ENCODE measurements around the gene ZNF282. TPM values are rescaled to one million over a fixed set of nuclear protein-coding genes. Genes with fewer than 3 reads are reported as not detected.

The ZNF282 gene
- total and polyA plus RNA-seq, 9 of the 15 experiments (the other 6 are each of a cell fraction or from before 2014, with no cell fraction given): 0.76 to 58.6 (median 17.4) TPM

GRCh38 chr7:149239345-149240143 lies 44.2 kb downstream of the ZNF282 start, which contains the start of gene ZNF212 (continued):
- TF ChIP-seq E2F3 (CRISPR knock-in tag; IDR thresholded peaks at IDR 0.05) (peak; percentile 82; the same call in 1 of the 2 replicates), TAF15 (IDR thresholded peaks at IDR 0.05; ENCODE audit: low read depth, low read length) (no peak), CHCHD3 (CRISPR knock-in tag; IDR thresholded peaks at IDR 0.05) (no peak), FOXM1 (IDR thresholded peaks at IDR 0.05; ENCODE audit: low read depth) (peak; percentile 45; the same call in 1 of the 2 replicates), FOXM1 (CRISPR knock-in tag; IDR thresholded peaks at IDR 0.05; ENCODE audit: low read depth) (peak; percentile 90), ADNP (tag; IDR thresholded peaks at IDR 0.05) (no peak), CHD1 (IDR thresholded peaks at IDR 0.05; ENCODE audit: low read length) (peak; percentile 74), ERF (CRISPR knock-in tag; IDR thresholded peaks at IDR 0.05) (peak; percentile 76; the same call in 1 of the 2 replicates), KAT7 (CRISPR knock-in tag; IDR thresholded peaks at IDR 0.05; ENCODE audit: borderline replicate concordance) (peak; percentile 86; the same call in 1 of the 2 replicates), BHLHE40 (IDR thresholded peaks at IDR 0.05; ENCODE audit: low read length) (peak; percentile 77), EHMT2 (IDR thresholded peaks at IDR 0.05) (no peak), NFYB (IDR thresholded peaks at IDR 0.05; ENCODE audit: extremely low read depth, insufficient read length) (no peak), ARHGAP35 (IDR thresholded peaks at IDR 0.05; ENCODE audit: partially characterized antibody) (no peak)
- TF ChIP-seq, protein P1, sequence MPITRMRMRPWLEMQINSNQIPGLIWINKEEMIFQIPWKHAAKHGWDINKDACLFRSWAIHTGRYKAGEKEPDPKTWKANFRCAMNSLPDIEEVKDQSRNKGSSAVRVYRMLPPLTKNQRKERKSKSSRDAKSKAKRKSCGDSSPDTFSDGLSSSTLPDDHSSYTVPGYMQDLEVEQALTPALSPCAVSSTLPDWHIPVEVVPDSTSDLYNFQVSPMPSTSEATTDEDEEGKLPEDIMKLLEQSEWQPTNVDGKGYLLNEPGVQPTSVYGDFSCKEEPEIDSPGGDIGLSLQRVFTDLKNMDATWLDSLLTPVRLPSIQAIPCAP (CRISPR knock-in tag; IDR thresholded peaks at IDR 0.05; ENCODE audit: borderline replicate concordance): no peak
- TF ChIP-seq, protein P2, sequence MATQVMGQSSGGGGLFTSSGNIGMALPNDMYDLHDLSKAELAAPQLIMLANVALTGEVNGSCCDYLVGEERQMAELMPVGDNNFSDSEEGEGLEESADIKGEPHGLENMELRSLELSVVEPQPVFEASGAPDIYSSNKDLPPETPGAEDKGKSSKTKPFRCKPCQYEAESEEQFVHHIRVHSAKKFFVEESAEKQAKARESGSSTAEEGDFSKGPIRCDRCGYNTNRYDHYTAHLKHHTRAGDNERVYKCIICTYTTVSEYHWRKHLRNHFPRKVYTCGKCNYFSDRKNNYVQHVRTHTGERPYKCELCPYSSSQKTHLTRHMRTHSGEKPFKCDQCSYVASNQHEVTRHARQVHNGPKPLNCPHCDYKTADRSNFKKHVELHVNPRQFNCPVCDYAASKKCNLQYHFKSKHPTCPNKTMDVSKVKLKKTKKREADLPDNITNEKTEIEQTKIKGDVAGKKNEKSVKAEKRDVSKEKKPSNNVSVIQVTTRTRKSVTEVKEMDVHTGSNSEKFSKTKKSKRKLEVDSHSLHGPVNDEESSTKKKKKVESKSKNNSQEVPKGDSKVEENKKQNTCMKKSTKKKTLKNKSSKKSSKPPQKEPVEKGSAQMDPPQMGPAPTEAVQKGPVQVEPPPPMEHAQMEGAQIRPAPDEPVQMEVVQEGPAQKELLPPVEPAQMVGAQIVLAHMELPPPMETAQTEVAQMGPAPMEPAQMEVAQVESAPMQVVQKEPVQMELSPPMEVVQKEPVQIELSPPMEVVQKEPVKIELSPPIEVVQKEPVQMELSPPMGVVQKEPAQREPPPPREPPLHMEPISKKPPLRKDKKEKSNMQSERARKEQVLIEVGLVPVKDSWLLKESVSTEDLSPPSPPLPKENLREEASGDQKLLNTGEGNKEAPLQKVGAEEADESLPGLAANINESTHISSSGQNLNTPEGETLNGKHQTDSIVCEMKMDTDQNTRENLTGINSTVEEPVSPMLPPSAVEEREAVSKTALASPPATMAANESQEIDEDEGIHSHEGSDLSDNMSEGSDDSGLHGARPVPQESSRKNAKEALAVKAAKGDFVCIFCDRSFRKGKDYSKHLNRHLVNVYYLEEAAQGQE (IDR thresholded peaks at IDR 0.05; ENCODE audit: borderline replicate concordance): peak; percentile 97
- TF ChIP-seq, protein P2 (CRISPR knock-in tag; IDR thresholded peaks at IDR 0.05; ENCODE audit: low read depth): peak; percentile 71
- TF ChIP-seq, protein P3, sequence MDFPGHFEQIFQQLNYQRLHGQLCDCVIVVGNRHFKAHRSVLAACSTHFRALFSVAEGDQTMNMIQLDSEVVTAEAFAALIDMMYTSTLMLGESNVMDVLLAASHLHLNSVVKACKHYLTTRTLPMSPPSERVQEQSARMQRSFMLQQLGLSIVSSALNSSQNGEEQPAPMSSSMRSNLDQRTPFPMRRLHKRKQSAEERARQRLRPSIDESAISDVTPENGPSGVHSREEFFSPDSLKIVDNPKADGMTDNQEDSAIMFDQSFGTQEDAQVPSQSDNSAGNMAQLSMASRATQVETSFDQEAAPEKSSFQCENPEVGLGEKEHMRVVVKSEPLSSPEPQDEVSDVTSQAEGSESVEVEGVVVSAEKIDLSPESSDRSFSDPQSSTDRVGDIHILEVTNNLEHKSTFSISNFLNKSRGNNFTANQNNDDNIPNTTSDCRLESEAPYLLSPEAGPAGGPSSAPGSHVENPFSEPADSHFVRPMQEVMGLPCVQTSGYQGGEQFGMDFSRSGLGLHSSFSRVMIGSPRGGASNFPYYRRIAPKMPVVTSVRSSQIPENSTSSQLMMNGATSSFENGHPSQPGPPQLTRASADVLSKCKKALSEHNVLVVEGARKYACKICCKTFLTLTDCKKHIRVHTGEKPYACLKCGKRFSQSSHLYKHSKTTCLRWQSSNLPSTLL (IDR thresholded peaks at IDR 0.05): no peak
